K562 (cell line): Measurements from ENCODE around the gene ADGRD1. TPM values are rescaled to one million over a fixed set of nuclear protein-coding genes. Genes with fewer than 3 reads are reported as not detected.

ENCODE experiments used
- polyA plus RNA-seq, 8 experiments: library from polyadenylated mRNA; depleted of rRNA in 4 of 8; stranded (reverse) in 5 of 8; unstranded in 3 of 8; fragments of >200 nt; fragmentation: Nextera tagmentation in 2 of 8; fragmentation: Illumina TruSeq in 1 of 8; extraction: Ambion mirVana in 2 of 8; extraction: Trizol in 1 of 8; gene quantifications; 2 replicates each; pipeline versions ENCODE4 v1.2.1 to v1.2.3, GENCODE V29; 2011 to 2014; ENCODE audit warnings: inconsistent platforms in 1 of 8, missing spikeins in 1 of 8
- small RNA-seq: library from RNA; depleted of rRNA; stranded (forward); fragments of <200 nt; gene quantifications from one replicate; pipeline ENCODE3, GENCODE V24; 2014
- total RNA-seq, 7 experiments: library from RNA; depleted of rRNA in 6 of 7; stranded (reverse); fragments of >200 nt in 6 of 7; fragmentation: Illumina TruSeq in 2 of 7; extraction: Trizol in 2 of 7; gene quantifications; 2 replicates each; pipeline versions ENCODE4 v1.2.1 to v1.2.3, GENCODE V29; 2011 to 2021; ENCODE audit warnings: low replicate concordance in 1 of 7

The ADGRD1 gene
- total and polyA plus RNA-seq, 9 of the 15 experiments (the other 6 are each of a cell fraction or from before 2014, with no cell fraction given), result 1.7 to 11.7 (median 3.3) TPM

Small RNA genes lying within 50 kb of the gene (small RNA-seq; reads per million reads assigned to genes)
- gene RF00019, result not detected

Other genes with a start within 250 kb of the ADGRD1 start
- not detected in 2 replicates for gene RIMBP2, start 237.6 kb upstream of the ADGRD1 start, total RNA-seq (2014; rRNA removed)
- not detected in 2 replicates for gene RIMBP2, start 237.6 kb upstream of the ADGRD1 start, total RNA-seq (2014; rRNA removed; fragmentation: Illumina TruSeq; extraction: Trizol)
- gene RIMBP2, start 237.6 kb upstream of the ADGRD1 start, total RNA-seq (2015; rRNA removed; fragmentation: Illumina TruSeq; extraction: Trizol), result not detected in 2 replicates
- not detected in 2 replicates for gene RIMBP2, start 237.6 kb upstream of the ADGRD1 start, total RNA-seq (2021)
- not detected in 2 replicates for gene RIMBP2, start 237.6 kb upstream of the ADGRD1 start, polyA plus RNA-seq (2011; rRNA removed)
- not detected in 2 replicates for gene RIMBP2, start 237.6 kb upstream of the ADGRD1 start, polyA plus RNA-seq (2014; fragmentation: Illumina TruSeq; extraction: Trizol)
- not detected for gene RIMBP2, start 237.6 kb upstream of the ADGRD1 start, polyA plus RNA-seq (2014; fragmentation: Nextera tagmentation; extraction: Ambion mirVana)
- not detected in 2 replicates for gene RIMBP2, start 237.6 kb upstream of the ADGRD1 start, polyA plus RNA-seq (2014; rRNA removed)
- gene STX2, start 114.7 kb upstream of the ADGRD1 start, total RNA-seq (2014; rRNA removed), result 24.6 and 25.8 TPM in 2 replicates
- 35.0 and 38.5 TPM in 2 replicates for gene STX2, start 114.7 kb upstream of the ADGRD1 start, total RNA-seq (2014; rRNA removed; fragmentation: Illumina TruSeq; extraction: Trizol)
- gene STX2, start 114.7 kb upstream of the ADGRD1 start, total RNA-seq (2015; rRNA removed; fragmentation: Illumina TruSeq; extraction: Trizol), result 29.1 and 32.7 TPM in 2 replicates
- gene STX2, start 114.7 kb upstream of the ADGRD1 start, total RNA-seq (2021), result 24.4 and 25.0 TPM in 2 replicates
- 48.8 and 54.6 TPM in 2 replicates for gene STX2, start 114.7 kb upstream of the ADGRD1 start, polyA plus RNA-seq (2011; rRNA removed)
- 29.7 and 34.9 TPM in 2 replicates for gene STX2, start 114.7 kb upstream of the ADGRD1 start, polyA plus RNA-seq (2014; fragmentation: Illumina TruSeq; extraction: Trizol)
- gene STX2, start 114.7 kb upstream of the ADGRD1 start, polyA plus RNA-seq (2014; fragmentation: Nextera tagmentation; extraction: Ambion mirVana), result 10 to 100 TPM; 22.2 to 24.7 TPM
- gene STX2, start 114.7 kb upstream of the ADGRD1 start, polyA plus RNA-seq (2014; rRNA removed), result 30.3 and 30.8 TPM in 2 replicates
- gene RAN, start 81.8 kb upstream of the ADGRD1 start, total RNA-seq (2014; rRNA removed), result 1,828 and 1,851 TPM in 2 replicates
- 1,816 and 1,953 TPM in 2 replicates for gene RAN, start 81.8 kb upstream of the ADGRD1 start, total RNA-seq (2014; rRNA removed; fragmentation: Illumina TruSeq; extraction: Trizol)
- gene RAN, start 81.8 kb upstream of the ADGRD1 start, total RNA-seq (2015; rRNA removed; fragmentation: Illumina TruSeq; extraction: Trizol), result 1,595 and 1,687 TPM in 2 replicates
- gene RAN, start 81.8 kb upstream of the ADGRD1 start, total RNA-seq (2021), result 1,900 and 2,011 TPM in 2 replicates
- 2,715 and 3,820 TPM in 2 replicates for gene RAN, start 81.8 kb upstream of the ADGRD1 start, polyA plus RNA-seq (2011; rRNA removed)
- gene RAN, start 81.8 kb upstream of the ADGRD1 start, polyA plus RNA-seq (2014; fragmentation: Illumina TruSeq; extraction: Trizol), result 2,154 and 2,300 TPM in 2 replicates
- gene RAN, start 81.8 kb upstream of the ADGRD1 start, polyA plus RNA-seq (2014; fragmentation: Nextera tagmentation; extraction: Ambion mirVana), result 1,000 to 10,000 TPM; 3,304 to 3,469 TPM
- gene RAN, start 81.8 kb upstream of the ADGRD1 start, polyA plus RNA-seq (2014; rRNA removed), result 2,326 and 2,761 TPM in 2 replicates